GM18520 (cell line): ENCODE measurements around the gene CCDC88B.

ENCODE experiments used
- ATAC-seq: cut with Tn5 transposase; IDR thresholded peaks from one replicate; pipeline ENCODE4 v1.9.1; 2021; ENCODE audit not compliant: unreplicated experiment

CCDC88B gene

DNA sequence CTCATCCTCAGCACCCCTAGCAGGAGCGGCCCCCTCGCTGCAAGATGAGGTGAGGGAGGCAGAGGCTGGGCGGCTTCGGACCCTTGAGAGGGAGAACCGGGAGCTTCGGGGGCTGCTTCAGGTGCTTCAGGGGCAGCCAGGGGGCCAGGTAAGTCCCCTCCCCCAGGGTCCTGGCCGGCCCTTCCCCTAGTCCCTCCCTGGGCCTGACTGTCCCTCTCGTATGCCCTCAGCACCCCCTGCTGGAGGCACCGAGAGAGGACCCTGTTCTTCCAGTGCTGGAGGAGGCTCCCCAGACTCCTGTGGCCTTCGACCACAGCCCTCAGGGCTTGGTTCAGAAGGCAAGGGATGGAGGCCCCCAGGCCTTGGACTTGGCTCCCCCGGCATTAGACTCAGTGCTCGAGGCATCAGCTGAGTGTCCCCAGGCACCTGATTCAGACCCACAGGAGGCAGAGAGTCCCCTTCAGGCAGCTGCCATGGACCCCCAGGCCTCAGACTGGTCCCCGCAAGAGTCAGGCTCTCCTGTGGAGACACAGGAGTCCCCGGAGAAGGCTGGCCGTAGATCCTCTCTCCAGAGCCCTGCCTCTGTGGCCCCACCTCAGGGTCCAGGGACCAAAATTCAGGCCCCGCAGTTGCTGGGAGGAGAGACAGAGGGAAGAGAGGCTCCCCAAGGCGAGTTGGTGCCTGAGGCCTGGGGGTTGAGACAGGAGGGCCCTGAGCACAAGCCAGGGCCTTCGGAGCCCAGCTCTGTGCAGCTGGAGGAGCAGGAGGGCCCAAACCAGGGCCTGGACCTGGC lies 4.0 kb downstream of the CCDC88B start:
- no peak for ATAC-seq

DNA sequence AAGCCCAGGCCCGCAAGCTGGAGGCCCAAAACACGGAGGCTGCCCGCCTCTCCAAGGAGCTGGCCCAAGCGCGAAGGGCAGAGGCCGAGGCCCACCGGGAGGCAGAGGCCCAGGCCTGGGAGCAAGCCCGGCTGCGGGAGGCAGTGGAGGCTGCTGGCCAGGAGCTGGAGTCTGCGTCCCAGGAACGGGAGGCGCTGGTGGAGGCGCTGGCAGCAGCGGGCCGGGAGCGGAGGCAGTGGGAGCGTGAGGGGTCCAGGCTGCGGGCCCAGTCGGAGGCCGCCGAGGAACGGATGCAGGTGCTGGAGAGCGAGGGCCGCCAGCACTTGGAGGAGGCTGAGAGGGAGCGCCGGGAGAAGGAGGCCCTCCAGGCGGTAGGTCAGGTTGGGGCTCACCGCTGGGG lies 4.8 kb downstream of the CCDC88B start:
- ATAC-seq = no peak

DNA sequence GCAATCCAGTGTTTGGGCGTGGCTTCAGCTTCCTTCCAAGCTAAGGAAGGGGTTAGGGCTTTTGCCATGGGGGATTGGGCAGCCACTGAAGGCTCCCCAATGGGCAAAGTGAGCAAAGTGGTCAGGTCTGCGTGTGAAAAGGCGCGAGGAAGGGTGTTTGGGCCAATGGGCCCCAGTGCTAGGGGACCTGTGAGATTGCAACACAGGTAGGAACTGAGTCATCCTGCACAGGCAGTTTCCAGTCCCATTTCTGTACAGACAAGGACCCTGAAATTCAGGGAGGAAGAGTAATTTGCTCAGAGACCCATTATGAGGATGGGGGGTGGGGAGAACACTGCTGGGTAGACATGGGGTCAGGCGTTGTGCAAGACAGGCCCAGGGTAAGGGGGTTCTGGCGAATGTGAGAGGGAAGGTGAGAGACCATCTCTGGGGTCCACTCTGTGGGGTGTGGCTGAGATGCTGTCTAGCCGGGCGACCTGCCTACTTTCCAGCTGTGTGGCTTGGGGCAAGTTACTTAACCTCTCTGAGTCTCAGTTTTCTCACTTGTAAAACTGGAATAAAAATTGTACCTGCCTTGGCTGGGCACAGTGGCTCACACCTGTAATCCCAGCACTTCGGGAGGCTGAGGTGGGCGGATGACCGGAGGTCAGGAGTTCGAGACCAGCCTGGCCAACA lies 7.3 kb downstream of the CCDC88B start:
- ATAC-seq = no peak

DNA sequence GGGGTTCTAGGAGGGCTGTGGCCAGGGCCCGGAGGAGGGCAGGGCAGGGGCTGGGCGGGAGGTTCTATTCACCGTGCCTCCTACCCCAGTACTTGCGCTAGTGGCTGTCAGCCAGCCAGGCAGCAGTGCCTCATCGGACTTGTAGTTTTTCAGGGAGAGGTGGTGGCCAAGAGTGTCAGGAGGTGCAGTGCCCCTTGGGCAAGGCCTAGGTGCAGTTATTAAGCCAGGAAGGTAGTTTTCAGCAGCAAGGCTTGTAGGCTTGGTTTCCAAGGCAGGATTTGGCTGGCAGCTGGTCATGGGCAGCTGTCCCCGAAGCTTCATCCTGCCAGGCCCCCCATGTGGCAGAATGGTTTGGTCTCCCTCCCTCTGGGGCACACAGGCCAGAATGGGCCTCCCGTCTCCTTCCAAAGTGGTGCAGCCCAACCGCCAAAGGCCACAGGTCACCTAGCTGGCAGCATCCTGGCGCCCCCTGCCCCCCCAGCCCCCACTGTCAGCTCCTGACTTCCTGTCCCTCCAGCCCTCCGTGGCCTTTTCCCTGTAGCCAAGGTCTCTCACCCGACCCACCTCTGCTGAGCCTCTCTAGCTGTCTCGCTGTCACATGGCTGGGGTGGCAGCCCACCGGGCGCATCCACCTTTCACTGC lies 8.5 kb downstream of the CCDC88B start:
- ATAC-seq = no peak

DNA sequence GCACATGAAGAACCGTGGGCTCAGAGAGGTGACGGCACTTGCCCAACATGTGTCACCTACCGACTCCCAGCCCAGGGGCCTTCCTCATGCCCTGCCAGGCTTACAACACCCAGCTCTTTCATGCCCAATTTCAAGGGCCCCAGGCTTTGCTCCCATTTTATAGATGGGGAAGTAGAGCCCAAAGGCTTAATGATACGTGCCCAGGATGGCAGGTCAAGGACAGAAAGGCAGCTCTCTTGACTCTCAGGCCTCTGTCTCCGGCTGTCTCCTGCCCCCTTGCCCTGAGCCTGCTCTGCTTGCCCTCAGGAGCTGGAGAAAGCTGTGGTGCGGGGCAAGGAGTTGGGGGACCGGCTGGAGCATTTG lies 9.0 kb downstream of the CCDC88B start:
- ATAC-seq = no peak

DNA sequence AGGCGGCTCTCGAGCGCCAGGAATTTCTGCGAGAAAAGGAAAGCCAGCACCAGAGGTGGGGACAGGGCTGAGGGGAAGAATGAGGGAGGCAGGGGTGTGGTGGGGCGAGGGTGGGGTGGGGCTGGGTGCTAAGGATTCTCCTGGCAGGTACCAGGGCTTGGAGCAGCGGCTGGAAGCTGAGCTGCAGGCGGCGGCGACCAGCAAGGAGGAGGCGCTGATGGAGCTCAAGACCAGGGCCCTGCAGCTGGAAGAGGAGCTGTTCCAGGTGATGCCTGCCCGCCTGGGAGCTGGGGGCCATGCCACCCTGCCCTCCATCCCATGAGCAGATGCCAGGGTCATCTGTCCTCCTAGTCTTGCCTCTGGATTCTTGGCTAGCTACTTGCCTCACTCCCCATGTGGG lies 9.4 kb downstream of the CCDC88B start:
- ATAC-seq = no peak

DNA sequence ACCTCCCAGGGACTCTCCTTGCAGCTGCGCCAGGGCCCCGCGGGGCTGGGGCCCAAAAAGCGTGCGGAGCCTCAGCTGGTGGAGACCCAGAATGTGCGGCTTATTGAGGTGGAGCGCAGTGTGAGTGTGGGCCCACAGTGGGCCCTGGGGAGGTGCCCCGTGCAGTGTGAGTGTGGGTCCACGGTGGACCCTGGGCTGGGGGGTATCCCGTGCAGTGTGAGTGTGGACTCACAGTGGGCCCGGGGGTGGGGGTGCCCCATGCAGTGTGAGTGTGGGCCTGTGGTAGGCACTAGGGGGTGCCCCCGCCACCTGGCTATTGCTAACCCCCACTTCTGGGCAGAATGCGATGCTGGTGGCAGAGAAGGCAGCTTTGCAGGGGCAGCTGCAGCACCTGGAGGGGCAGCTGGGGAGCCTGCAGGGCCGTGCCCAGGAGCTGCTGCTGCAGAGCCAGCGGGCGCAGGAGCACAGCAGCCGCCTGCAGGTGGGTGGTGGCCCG lies 11.2 kb downstream of the CCDC88B start:
- ATAC-seq = no peak

DNA sequence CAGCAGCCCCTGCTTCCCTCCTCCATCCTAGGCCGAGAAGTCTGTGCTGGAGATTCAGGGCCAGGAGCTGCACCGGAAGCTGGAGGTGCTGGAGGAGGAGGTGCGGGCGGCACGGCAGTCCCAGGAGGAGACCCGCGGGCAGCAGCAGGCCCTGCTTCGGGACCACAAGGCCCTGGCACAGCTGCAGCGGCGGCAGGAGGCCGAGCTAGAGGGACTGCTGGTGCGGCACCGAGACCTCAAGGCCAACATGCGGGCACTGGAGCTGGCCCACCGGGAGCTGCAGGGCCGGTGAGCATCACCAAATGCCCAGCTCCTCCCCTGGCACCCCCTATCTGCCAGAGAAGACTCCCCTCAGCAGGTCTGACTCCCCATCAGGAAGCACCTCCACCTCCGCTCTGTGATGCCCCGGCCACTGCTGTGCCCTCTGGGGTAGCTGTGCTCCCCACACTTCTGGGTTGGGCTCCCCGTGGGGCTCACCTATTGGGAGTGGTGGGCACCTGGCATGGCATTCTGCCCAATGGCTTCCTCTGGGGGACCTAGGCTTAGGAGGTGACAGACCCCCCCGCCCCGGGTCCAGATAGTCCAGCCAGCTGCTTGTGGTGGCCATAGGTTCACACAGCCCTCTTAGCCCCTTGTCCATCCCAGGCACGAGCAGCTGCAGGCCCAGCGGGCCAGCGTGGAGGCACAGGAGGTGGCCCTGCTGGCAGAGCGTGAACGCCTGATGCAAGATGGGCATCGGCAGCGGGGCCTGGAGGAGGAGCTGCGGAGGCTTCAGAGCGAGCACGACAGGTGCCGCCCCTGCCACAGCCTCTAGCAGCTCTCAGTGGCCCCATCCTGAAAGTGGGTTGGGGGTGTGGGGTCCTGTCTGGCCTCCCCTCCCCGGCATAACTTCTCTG lies 12.3 kb downstream of the CCDC88B start:
- ATAC-seq = no peak

DNA sequence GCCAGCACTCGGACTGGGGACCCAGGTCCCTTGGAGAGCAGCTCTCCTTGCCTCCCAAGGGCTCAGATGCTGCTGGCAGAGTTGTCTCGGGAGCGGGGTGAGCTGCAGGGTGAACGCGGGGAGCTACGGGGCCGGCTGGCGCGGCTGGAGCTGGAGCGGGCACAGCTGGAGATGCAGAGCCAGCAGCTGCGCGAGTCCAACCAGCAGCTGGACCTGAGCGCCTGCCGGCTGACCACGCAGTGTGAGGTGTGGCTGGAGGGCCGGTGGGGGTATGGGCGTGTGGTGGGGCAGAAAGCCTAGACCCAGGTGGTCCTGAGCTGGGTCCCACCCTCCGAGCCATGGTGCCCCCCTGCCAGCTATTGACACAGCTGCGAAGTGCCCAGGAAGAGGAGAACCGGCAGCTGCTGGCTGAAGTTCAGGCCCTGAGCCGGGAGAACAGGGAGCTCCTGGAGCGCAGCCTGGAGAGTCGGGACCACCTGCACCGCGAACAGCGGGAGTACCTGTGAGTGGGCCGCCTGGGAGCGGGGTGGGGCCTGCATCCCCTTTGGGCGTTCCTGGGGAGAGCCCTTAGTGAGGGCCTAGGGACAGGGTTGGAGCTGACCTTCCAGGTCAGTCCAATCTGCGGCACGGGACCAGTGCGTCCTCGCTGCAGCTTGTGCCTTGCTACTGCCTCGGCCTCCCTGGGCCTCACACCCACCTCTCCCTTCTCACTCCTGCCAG lies 13.2 kb downstream of the CCDC88B start:
- ATAC-seq = no peak

DNA sequence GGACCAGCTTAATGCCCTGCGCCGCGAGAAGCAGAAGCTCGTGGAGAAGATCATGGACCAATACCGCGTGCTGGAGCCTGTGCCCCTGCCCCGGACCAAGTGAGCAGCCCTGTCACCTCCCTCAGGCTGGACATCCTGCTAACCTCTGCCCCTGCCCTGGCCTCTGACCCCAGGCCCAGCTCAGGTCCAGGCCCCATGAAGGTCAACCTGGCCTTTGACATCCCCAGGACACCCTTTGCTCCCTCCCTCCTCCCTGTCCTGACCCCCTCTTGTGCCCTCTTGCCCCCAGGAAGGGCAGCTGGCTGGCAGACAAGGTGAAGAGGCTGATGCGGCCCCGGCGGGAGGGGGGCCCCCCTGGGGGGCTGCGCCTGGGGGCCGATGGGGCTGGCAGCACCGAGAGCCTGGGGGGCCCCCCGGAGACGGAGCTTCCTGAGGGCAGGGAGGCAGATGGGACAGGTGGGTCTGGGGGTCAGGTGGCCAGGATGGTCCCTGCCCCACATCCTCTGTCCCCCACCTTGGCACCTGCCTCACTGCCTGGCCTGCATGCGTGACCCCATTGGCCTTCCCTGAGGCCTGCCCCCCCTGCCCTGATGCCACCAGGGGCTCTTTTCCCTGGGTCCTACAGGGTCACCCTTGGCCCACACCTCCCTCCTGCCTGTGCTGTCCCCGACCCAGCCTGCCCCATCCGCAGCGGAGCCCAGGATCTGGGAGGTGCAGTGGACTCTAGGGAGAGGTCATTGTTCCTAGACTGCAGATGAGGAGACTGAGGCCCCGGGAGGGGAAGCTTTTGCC lies 13.9 kb downstream of the CCDC88B start:
- no peak for ATAC-seq

DNA sequence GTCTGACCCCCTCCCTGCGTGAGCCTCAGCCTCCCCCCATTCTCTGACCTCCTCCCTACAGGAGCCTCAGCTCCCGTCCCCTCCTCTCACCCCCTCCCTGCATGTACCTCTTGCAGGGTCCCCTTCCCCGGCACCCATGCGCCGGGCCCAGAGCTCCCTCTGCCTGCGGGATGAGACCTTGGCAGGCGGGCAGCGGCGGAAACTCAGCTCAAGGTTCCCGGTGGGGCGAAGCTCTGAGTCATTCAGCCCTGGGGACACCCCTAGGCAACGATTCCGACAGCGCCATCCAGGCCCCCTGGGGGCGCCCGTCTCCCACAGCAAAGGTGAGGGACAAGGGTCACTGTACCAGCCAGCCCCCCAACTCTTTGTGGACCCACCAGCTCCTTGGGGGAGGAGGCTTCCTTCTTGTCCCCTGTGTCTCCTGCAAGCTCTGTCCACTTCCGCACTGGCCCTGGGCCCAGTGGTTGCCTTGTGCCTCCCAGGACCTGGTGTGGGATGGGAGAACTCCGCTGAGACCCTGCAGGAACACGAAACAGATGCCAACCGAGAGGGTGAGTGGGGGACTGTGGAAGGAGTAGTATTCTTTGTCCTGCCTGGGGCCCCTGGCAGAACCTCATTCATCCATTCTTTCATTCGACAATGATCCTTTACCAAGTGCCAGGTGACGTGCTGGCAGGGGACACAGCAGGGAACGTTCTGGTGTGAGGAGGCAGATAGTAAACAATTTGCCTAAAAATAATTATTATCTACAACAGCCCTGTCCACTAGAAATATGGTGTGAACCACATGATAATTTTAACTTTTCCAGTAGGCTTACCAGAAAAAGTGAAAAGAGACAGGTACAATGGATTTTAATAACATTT lies 15.3 kb downstream of the CCDC88B start:
- ATAC-seq = no peak

DNA sequence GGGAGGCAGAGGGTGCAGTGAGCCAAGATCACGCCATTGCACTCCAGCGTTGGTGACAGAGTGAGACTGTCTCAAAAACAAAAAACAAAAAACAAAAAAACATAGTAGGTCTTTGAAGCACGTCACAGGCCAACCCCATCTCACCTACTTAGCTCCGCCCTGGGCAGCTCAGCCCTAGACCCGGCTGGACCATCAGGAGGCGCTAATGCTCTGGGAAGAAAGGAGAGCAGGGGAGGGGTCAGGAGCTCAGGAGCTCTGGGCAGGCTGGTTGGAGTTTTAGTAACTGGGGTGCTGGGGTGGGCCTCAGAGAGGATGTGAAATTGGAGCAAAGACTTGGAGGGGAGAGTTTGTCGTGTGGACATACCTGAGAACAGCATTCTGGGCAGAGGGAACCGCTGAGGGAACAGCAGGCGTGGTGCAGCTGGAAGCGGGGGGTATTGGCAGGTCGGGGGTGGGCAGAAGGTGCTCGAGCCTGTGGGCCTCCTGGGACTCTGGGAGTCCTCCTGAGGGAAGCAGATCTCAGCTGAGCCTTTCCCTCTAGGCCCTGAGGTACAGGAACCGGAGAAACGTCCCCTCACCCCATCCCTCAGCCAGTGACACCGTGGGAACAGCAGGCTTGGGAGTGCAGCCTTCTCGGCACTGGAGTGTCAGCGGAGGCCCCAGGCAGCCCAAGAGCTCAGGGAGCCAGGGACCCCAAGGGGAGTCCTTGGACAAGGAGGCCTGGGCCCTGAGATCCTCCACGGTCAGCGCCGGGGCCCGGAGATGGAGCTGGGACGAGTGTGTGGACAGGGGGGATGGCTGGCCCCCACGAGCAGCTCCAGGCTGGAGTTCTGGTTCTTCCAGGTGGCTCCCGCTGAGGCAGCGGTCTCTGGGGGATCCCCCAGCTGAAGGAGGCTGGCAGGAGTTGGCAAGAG lies 16.8 kb downstream of the CCDC88B start:
- ATAC-seq = no peak

DNA sequence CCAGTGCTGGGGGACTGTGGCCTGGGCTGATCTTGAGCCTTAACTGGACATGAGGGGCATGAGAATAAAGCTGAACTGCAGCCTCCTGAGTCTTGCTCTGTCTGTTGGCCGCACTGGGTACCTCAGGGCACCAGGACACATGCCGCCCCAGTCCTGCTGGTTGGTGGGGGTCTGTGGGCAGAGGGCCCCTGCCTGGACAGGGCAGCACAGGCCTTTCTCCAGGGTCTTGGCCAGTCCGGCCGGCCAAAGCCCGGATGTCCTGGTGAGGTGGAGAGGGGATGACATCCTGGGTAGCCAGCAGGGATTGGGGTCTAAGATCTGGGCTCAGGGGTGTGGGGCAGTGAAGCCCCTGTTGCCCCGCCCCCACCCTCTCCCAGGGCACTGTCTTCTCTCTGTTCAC lies 17.4 kb downstream of the CCDC88B start:
- no peak for ATAC-seq

DNA sequence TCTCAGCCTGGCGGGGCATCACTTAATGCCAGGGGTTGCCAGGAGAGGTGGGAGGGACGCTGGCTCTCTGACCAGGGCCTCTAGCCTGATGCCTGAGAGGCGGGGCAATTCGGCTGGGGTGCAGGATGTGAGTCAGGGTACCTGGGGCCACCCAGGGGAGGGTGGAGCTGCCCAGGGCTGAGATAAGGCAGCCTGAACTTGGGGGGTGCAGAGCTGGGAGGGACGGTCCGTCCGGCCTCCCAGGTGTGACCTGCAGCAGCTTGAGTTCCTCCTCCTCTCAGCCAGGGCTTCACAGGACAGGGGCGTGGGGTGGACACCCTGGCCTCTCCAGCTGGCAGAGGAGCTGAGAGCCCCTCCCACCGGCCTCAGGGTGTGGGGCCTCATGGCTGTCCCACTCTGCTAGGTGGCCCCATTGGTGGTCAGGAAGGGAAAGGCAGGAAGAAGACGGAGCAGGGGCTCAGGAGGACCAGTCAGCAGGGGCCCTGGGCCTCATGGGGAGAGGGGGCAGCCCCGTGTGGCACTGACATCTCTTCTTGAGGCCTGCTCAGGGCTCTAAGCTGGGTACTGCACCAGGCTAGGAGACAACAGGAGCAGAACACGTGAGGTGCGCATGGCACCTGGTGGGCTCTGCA lies 18.0 kb downstream of the CCDC88B start:
- ATAC-seq = no peak

DNA sequence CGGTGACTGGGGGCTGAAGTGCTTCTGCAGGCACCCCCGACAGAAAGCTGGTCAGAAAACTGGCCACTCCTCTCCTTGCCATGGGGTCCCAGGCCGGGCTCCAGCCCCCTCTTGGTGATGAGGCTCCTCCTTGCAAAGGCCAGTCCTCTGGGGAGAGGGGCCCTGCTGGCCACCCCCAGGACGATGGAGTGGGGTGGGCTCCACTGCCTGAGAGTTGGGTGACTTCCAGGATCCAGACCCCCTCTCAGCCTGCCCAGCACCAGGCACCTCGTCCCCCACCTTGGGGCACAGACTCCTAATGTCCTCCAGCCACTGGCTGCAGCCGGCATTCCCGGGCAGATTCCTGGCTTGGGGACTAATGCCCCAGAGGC lies 18.5 kb downstream of the CCDC88B start:
- ATAC-seq = no peak

DNA sequence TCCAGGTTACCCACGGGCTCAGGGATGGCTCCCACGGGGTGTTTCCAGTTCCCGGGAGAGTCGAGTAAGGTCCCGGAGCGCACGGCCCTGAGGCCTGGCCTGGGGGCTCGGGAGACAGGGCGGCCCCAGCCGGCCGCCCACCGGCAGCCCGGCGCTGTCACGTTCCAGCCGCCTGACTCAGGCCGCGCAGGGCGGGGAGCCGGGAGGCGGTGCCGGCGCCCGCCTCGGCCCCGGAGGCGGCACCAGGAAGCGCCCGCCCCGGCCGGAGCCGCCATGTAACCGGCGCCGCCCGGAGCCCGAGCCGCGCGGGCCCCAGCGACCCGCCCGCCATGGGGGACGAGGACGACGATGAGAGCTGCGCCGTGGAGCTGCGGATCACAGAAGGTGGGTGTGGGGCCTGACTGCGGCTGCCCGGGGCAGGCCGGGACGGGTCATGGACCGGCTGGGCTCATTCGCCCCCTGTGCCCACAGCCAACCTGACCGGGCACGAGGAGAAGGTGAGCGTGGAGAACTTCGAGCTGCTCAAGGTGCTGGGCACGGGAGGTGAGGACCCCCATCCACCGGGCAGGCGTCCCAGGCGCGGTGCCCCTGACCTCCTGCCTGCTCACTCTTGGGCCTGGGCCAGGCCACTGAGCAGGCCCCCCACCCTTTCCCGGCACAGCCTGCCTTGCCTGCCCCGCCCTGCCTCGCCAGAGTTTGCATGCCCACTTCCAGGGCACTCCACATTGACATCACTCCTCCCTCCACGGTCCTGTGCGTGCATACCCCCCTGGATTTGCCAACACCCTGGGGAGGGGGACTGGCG lies 19.1 kb downstream of the CCDC88B start, which contains the start of gene RPS6KA4:
Gene RPS6KA4 (plus strand): TSS at position 256 of the 805 bp plus-strand sequence. CDS start 74 bp downstream, at position 330.
- peak; percentile 37 for ATAC-seq
